NCI-H345 treated with DMSO at 0.1 percent for 48 hours (cell line): Measurements from ENCODE around the gene R3HDM2.

Source experiments
- DNase-seq: peaks from one replicate; lab custom pipeline; 2025; ENCODE audit not compliant: unreplicated experiment; lab: John Stamatoyannopoulos, UW

R3HDM2 gene

GRCh38 chr12:57233357-57234232, 197.2 kb downstream of the R3HDM2 start:
- DNase-seq = no peak

- DNase-seq = no peak
Measured at GRCh38 chr12:57232156-57232756, 198.6 kb downstream of the R3HDM2 start.

- no peak for DNase-seq
Measured at GRCh38 chr12:57231276-57232021, 199.4 kb downstream of the R3HDM2 start.

- no peak for DNase-seq
Measured at GRCh38 chr12:57230381-57231155, 200.3 kb downstream of the R3HDM2 start.

GRCh38 chr12:57229634-57230380, 201.0 kb downstream of the R3HDM2 start, which contains the start of gene SHMT2:
Gene SHMT2 (plus strand): TSS chr12:57229711. CDS start chr12:57229779, 68 bp downstream.
- DNase-seq = peak; percentile 99

GRCh38 chr12:57229046-57229633, 201.7 kb downstream of the R3HDM2 start:
- DNase-seq = no peak

- no peak for DNase-seq
Measured at GRCh38 chr12:57227315-57228115, 203.3 kb downstream of the R3HDM2 start.

GRCh38 chr12:57226588-57227314, 204.1 kb downstream of the R3HDM2 start:
- no peak for DNase-seq

- DNase-seq = no peak
Measured at GRCh38 chr12:57225680-57226210, 205.1 kb downstream of the R3HDM2 start.

- peak; percentile 10 for DNase-seq
Measured at GRCh38 chr12:57224973-57225679, 205.7 kb downstream of the R3HDM2 start.

- no peak for DNase-seq
Measured at GRCh38 chr12:57224278-57224972, 206.4 kb downstream of the R3HDM2 start.

GRCh38 chr12:57223191-57224165, 207.4 kb downstream of the R3HDM2 start:
- DNase-seq = no peak

- DNase-seq = no peak
Measured at GRCh38 chr12:57222286-57223190, 208.3 kb downstream of the R3HDM2 start.

GRCh38 chr12:57221169-57221917, 209.5 kb downstream of the R3HDM2 start:
- DNase-seq = no peak
